Liver (tissue), 9 donors: Measurements from ENCODE around the gene ACTR6. TPM values are rescaled to one million over a fixed set of nuclear protein-coding genes. Genes with fewer than 3 reads are reported as not detected.

ENCODE experiments used
- DNase-seq: peaks from one replicate; pipeline ENCODE4 v3.0.0-alpha.2; 2017; ENCODE audit warnings: low spot score
- H3K27ac ChIP-seq, 2 donors: one replicate each; pipeline ENCODE4 v1.7.0; 2013; ENCODE audit warnings: inconsistent platforms in 2 of 2, low read length in 2 of 2, control low read depth in 1 of 2, low read depth in 1 of 2, mild to moderate bottlenecking in 1 of 2
- H3K27me3 ChIP-seq, 4 donors: one replicate each; pipeline versions ENCODE4 v1.6.1 to v1.7.0; 2013; ENCODE audit warnings: low read length in 3 of 4, inconsistent platforms in 1 of 4, mild to moderate bottlenecking in 1 of 4, moderate library complexity in 1 of 4; ENCODE audit not compliant: control insufficient read depth in 4 of 4, insufficient read depth in 4 of 4
- H3K36me3 ChIP-seq, 4 donors: one replicate each; pipeline versions ENCODE4 v1.6.1 to v1.7.0; 2013; ENCODE audit warnings: low read length in 3 of 4, mild to moderate bottlenecking in 3 of 4, low read depth in 1 of 4, moderate library complexity in 1 of 4; ENCODE audit not compliant: control insufficient read depth in 4 of 4, insufficient read depth in 3 of 4
- H3K4me1 ChIP-seq, 4 donors: one replicate each; pipeline versions ENCODE4 v1.6.1 to v1.7.0; 2013; ENCODE audit warnings: low read length in 3 of 4, mild to moderate bottlenecking in 3 of 4, moderate library complexity in 1 of 4; ENCODE audit not compliant: control insufficient read depth in 4 of 4, insufficient read depth in 4 of 4
- H3K4me3 ChIP-seq, 3 donors: one replicate each; pipeline versions ENCODE4 v1.6.1 to v1.7.0; 2013; ENCODE audit warnings: low read length in 3 of 3, control low read depth in 1 of 3, low read depth in 1 of 3, mild to moderate bottlenecking in 1 of 3
- H3K9ac ChIP-seq, 2 donors: one replicate each; pipeline ENCODE4 v1.7.0; 2013; ENCODE audit warnings: low read length in 2 of 2, mild to moderate bottlenecking in 2 of 2, moderate library complexity in 2 of 2, control low read depth in 1 of 2, low read depth in 1 of 2
- H3K9me3 ChIP-seq, 4 donors: one replicate each; pipeline versions ENCODE4 v1.6.1 to v1.7.0; 2013; ENCODE audit warnings: low read length in 3 of 4; ENCODE audit not compliant: control insufficient read depth in 4 of 4
- EGR1 ChIP-seq, 2 donors: IDR thresholded peaks; 2 replicates each; pipeline ENCODE4 v1.6.1; 2016 to 2018; ENCODE audit warnings: antibody characterized with exemption in 2 of 2, low read depth in 2 of 2
- FOXA1 ChIP-seq: IDR thresholded peaks from 2 replicates; pipeline ENCODE4 v1.6.1; 2016; ENCODE audit warnings: antibody characterized with exemption
- FOXA2 ChIP-seq: IDR thresholded peaks from 2 replicates; pipeline ENCODE4 v1.6.1; 2016; ENCODE audit warnings: antibody characterized with exemption
- GABPA ChIP-seq, 2 donors: IDR thresholded peaks in 1 of 2; conservative IDR thresholded peaks in 1 of 2; 2 replicates each; pipeline ENCODE4 v1.6.1; 2016; ENCODE audit warnings: antibody characterized with exemption in 2 of 2, mild to moderate bottlenecking in 1 of 2, moderate library complexity in 1 of 2
- HNF4A ChIP-seq, 2 donors: conservative IDR thresholded peaks; 2 replicates each; pipeline ENCODE4 v1.6.1; 2016; ENCODE audit warnings: antibody characterized with exemption in 2 of 2, mild to moderate bottlenecking in 2 of 2
- HNF4G ChIP-seq: IDR thresholded peaks from 2 replicates; pipeline ENCODE4 v1.6.1; 2016; ENCODE audit warnings: antibody characterized with exemption
- JUND ChIP-seq, 2 donors: IDR thresholded peaks; 2 replicates each; pipeline ENCODE4 v1.6.1; 2016; ENCODE audit warnings: antibody characterized with exemption in 2 of 2
- NR2F2 ChIP-seq: IDR thresholded peaks from 2 replicates; pipeline ENCODE4 v1.6.1; 2016; ENCODE audit warnings: antibody characterized with exemption
- RAD21 ChIP-seq, 2 donors: IDR thresholded peaks; 2 replicates each; pipeline ENCODE4 v1.6.1; 2016; ENCODE audit warnings: antibody characterized with exemption in 2 of 2, mild to moderate bottlenecking in 2 of 2
- RXRA ChIP-seq, 2 donors: IDR thresholded peaks; 2 replicates each; pipeline ENCODE4 v1.6.1; 2017 to 2018; ENCODE audit warnings: antibody characterized with exemption in 2 of 2, mild to moderate bottlenecking in 1 of 2
- SP1 ChIP-seq: IDR thresholded peaks from 2 replicates; pipeline ENCODE4 v1.6.1; 2018; ENCODE audit warnings: antibody characterized with exemption, mild to moderate bottlenecking
- TAF1 ChIP-seq: conservative IDR thresholded peaks from 2 replicates; pipeline ENCODE4 v1.6.1; 2016; ENCODE audit warnings: antibody characterized with exemption, mild to moderate bottlenecking
- YY1 ChIP-seq: IDR thresholded peaks from 2 replicates; pipeline ENCODE4 v1.6.1; 2016; ENCODE audit warnings: antibody characterized with exemption, mild to moderate bottlenecking
- WGBS: extraction: QIAGEN DNeasy Blood & Tissue Kit; methylation state at CpG from one replicate; pipeline ENCODE4 v1.1.7; 2013; 5-methylcytosine and 5-hydroxymethylcytosine counted together
- polyA plus RNA-seq, 2 donors: library from polyadenylated mRNA; stranded (reverse) in 1 of 2; unstranded in 1 of 2; fragments of 200-250 nt in 1 of 2; fragments of >200 nt in 1 of 2; fragmentation: Nextera tagmentation in 1 of 2; extraction: Ambion mirVana in 1 of 2; gene quantifications; one replicate each; pipeline versions ENCODE4 v1.2.1 to v1.2.3, GENCODE V29; 2013 to 2015
- total RNA-seq, 2 donors: library from RNA; depleted of rRNA; stranded (reverse); fragments of >200 nt; gene quantifications; one replicate each; pipeline ENCODE4 v1.2.3, GENCODE V29; 2014
- TF ChIP-seq, protein P1 (sequence below): fragments of 150-350 bp; IDR thresholded peaks from 2 replicates; pipeline ENCODE4 v1.5.1; 2017; ENCODE audit warnings: improper control_type of control experiment, low read depth, low read length; ENCODE audit not compliant: missing input control
- TF ChIP-seq, protein P2 (sequence below): IDR thresholded peaks from 2 replicates; pipeline ENCODE4 v1.6.1; 2016; ENCODE audit warnings: antibody characterized with exemption
- TF ChIP-seq, protein P3 (sequence below): IDR thresholded peaks from 2 replicates; pipeline ENCODE4 v1.6.1; 2016; ENCODE audit warnings: antibody characterized with exemption
- TF ChIP-seq, protein P4 (sequence below): IDR thresholded peaks from 2 replicates; pipeline ENCODE4 v1.6.1; 2016; ENCODE audit warnings: antibody characterized with exemption, mild to moderate bottlenecking
- TF ChIP-seq, protein P5 (sequence below): IDR thresholded peaks from 2 replicates; pipeline ENCODE4 v1.6.1; 2016; ENCODE audit warnings: antibody characterized with exemption
- donor health status: healthy.
- donor health status: healthy.
- donor health status: healthy.
- donor health status: healthy.
- donor health status: healthy.

Gene ACTR6
- total and polyA plus RNA-seq, 4 donors: 6.9 to 9.7 (median 8.7) TPM

DNA sequence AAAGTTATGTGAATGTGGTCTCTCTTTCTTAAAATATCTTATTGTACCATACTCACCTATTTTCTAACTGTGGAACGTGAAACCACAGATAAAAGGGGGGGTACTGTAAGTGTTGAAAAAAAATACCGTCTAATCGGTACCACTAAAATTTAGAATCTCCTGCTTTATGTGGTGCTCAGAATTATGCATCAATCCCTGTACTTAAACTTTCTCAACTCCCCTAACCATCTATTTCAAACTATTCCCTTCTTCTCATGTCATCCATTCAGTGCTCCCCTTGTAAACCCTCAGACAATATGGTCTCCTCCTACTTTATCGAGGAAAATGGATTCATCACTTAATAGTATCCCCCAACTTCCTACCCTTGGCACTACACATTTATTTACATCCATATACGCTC, 42.5 kb downstream of the ACTR6 start (continued):
- TF ChIP-seq, protein P1, sequence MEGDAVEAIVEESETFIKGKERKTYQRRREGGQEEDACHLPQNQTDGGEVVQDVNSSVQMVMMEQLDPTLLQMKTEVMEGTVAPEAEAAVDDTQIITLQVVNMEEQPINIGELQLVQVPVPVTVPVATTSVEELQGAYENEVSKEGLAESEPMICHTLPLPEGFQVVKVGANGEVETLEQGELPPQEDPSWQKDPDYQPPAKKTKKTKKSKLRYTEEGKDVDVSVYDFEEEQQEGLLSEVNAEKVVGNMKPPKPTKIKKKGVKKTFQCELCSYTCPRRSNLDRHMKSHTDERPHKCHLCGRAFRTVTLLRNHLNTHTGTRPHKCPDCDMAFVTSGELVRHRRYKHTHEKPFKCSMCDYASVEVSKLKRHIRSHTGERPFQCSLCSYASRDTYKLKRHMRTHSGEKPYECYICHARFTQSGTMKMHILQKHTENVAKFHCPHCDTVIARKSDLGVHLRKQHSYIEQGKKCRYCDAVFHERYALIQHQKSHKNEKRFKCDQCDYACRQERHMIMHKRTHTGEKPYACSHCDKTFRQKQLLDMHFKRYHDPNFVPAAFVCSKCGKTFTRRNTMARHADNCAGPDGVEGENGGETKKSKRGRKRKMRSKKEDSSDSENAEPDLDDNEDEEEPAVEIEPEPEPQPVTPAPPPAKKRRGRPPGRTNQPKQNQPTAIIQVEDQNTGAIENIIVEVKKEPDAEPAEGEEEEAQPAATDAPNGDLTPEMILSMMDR: no peak

DNA sequence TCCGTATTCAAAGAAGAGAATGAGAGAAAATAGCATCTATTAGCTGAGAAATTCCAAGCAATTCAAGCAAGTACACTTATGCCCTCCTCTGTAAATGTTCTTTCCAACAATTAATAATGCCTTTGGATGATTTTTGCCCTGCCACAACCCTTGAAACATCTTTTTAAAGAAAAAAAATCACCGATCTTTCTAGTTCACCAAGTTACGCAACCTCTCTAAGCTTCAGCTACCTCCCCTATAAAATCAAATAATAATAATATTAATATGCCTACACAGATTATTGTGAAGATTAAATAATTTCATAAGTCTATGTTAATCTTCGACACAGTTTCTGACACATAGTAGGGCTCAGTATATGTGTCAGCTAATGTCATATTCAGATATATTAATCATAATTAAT, 47.1 kb downstream of the ACTR6 start:
- H3K36me3 ChIP-seq: no peaks in the 10 kb centered on the region
- WGBS: 96% methylated on average over 4 of the region's 4 CpGs
- no peaks in the 10 kb centered on the region for H3K9me3 ChIP-seq
- TF ChIP-seq NR2F2 (no peak), FOXA1 (no peak)
- no peak overlapping the region for H3K4me3 ChIP-seq
- no peak overlapping the region for H3K27ac ChIP-seq
- no peak for DNase-seq
- H3K9ac ChIP-seq: no peak overlapping the region
- peaks cover 6 to 18% (median 15%) of the 10 kb centered on the region in 4 donors for H3K4me1 ChIP-seq
- no peaks in the 10 kb centered on the region for H3K27me3 ChIP-seq

DNA sequence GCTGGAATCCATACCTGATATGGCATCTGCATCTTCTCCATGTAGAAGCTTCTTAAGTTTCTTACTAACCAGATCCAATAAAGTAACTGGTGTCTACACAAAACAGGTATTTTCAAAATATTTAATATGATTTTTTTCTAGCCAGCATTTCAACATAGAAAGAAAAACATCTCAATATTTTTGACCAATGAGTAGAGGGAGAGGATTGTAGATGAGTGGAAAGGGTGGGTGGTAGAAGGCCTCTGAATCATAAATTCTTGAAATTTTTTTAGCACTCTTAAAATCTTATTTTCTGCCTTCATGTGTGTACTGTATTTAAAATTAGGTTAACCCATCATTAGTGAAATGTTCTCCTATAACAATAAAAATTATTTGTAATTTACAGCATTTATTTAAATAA, 48.3 kb downstream of the ACTR6 start:
- TF ChIP-seq GABPA (IDR thresholded peaks at IDR 0.05 in 1 of 2, conservative IDR thresholded peaks at IDR 0.05 in 1 of 2) (no peak), RAD21 (IDR thresholded peaks at IDR 0.05) (no peak), RXRA (IDR thresholded peaks at IDR 0.05) (no peak), FOXA1 (no peak), TAF1 (no peak), NR2F2 (no peak), SP1 (no peak), JUND (IDR thresholded peaks at IDR 0.05) (no peak), YY1 (no peak), FOXA2 (no peak), HNF4G (no peak), HNF4A (conservative IDR thresholded peaks at IDR 0.05) (no peak), EGR1 (IDR thresholded peaks at IDR 0.05; ENCODE audit: low read depth in 2 of 2) (no peak)
- TF ChIP-seq, protein P2, sequence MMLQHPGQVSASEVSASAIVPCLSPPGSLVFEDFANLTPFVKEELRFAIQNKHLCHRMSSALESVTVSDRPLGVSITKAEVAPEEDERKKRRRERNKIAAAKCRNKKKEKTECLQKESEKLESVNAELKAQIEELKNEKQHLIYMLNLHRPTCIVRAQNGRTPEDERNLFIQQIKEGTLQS: no peak
- TF ChIP-seq, protein P3, sequence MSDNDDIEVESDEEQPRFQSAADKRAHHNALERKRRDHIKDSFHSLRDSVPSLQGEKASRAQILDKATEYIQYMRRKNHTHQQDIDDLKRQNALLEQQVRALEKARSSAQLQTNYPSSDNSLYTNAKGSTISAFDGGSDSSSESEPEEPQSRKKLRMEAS: no peak
- TF ChIP-seq, protein P4, sequence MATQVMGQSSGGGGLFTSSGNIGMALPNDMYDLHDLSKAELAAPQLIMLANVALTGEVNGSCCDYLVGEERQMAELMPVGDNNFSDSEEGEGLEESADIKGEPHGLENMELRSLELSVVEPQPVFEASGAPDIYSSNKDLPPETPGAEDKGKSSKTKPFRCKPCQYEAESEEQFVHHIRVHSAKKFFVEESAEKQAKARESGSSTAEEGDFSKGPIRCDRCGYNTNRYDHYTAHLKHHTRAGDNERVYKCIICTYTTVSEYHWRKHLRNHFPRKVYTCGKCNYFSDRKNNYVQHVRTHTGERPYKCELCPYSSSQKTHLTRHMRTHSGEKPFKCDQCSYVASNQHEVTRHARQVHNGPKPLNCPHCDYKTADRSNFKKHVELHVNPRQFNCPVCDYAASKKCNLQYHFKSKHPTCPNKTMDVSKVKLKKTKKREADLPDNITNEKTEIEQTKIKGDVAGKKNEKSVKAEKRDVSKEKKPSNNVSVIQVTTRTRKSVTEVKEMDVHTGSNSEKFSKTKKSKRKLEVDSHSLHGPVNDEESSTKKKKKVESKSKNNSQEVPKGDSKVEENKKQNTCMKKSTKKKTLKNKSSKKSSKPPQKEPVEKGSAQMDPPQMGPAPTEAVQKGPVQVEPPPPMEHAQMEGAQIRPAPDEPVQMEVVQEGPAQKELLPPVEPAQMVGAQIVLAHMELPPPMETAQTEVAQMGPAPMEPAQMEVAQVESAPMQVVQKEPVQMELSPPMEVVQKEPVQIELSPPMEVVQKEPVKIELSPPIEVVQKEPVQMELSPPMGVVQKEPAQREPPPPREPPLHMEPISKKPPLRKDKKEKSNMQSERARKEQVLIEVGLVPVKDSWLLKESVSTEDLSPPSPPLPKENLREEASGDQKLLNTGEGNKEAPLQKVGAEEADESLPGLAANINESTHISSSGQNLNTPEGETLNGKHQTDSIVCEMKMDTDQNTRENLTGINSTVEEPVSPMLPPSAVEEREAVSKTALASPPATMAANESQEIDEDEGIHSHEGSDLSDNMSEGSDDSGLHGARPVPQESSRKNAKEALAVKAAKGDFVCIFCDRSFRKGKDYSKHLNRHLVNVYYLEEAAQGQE: no peak
- TF ChIP-seq, protein P1: no peak
- TF ChIP-seq, protein P5, sequence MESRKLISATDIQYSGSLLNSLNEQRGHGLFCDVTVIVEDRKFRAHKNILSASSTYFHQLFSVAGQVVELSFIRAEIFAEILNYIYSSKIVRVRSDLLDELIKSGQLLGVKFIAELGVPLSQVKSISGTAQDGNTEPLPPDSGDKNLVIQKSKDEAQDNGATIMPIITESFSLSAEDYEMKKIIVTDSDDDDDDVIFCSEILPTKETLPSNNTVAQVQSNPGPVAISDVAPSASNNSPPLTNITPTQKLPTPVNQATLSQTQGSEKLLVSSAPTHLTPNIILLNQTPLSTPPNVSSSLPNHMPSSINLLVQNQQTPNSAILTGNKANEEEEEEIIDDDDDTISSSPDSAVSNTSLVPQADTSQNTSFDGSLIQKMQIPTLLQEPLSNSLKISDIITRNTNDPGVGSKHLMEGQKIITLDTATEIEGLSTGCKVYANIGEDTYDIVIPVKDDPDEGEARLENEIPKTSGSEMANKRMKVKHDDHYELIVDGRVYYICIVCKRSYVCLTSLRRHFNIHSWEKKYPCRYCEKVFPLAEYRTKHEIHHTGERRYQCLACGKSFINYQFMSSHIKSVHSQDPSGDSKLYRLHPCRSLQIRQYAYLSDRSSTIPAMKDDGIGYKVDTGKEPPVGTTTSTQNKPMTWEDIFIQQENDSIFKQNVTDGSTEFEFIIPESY: no peak
- no peak for DNase-seq
- Histone ChIP-seq H3K4me1 (peaks cover 9 to 22% (median 22%) of the 10 kb centered on the region in 4 donors), H3K4me3 (no peak overlapping the region), H3K9ac (no peak overlapping the region), H3K36me3 (no peaks in the 10 kb centered on the region), H3K9me3 (no peaks in the 10 kb centered on the region), H3K27ac (no peak overlapping the region), H3K27me3 (no peaks in the 10 kb centered on the region)
